GM12878 (cell line): ENCODE measurements around the gene PIAS1. TPM values are rescaled to one million over a fixed set of nuclear protein-coding genes. Genes with fewer than 3 reads are reported as not detected.

Source experiments
- ATF3 ChIP-seq: IDR thresholded peaks from 2 replicates; pipeline ENCODE4 v1.6.1; 2011; ENCODE audit warnings: low read depth, mild to moderate bottlenecking, low read length, moderate library complexity, borderline replicate concordance; ENCODE audit errors: extremely low read depth
- BRCA1 ChIP-seq: IDR thresholded peaks from 2 replicates; pipeline ENCODE4 v1.6.1; 2011; ENCODE audit warnings: low read depth, low read length, improper control_type of control experiment
- CEBPB ChIP-seq, 2 experiments: fragments of 150-350 bp in 1 of 2; IDR thresholded peaks; 2 replicates each; pipeline ENCODE4 v1.6.1; 2012 to 2014; ENCODE audit warnings: low read depth in 2 of 2, low read length in 2 of 2, borderline replicate concordance in 1 of 2, inconsistent platforms in 1 of 2
- CHD4 ChIP-seq: fragments of 200-600 bp; sonication (generic); IDR thresholded peaks from 2 replicates; pipeline ENCODE4 v1.6.1; 2016; ENCODE audit warnings: mild to moderate bottlenecking
- CREM ChIP-seq: IDR thresholded peaks from 2 replicates; pipeline ENCODE4 v1.6.1; 2014; ENCODE audit warnings: antibody characterized with exemption, low read depth
- ELK1 ChIP-seq: IDR thresholded peaks from 2 replicates; pipeline ENCODE4 v1.6.1; 2012; ENCODE audit warnings: low read depth, low read length, improper control_type of control experiment
- FOS ChIP-seq: IDR thresholded peaks from 3 replicates; pipeline ENCODE4 v1.6.1; 2011; ENCODE audit warnings: borderline replicate concordance; ENCODE audit not compliant: insufficient read length; ENCODE audit errors: extremely low read depth
- GABPA ChIP-seq: IDR thresholded peaks from 2 replicates; pipeline ENCODE4 v1.6.1; 2014; ENCODE audit warnings: antibody characterized with exemption, low read depth, mild to moderate bottlenecking, inconsistent platforms
- HCFC1 ChIP-seq: fragments of 150-350 bp; IDR thresholded peaks from 2 replicates; pipeline ENCODE4 v1.6.1; 2014; ENCODE audit warnings: low read length
- IRF3 ChIP-seq: fragments of 450-650 bp; IDR thresholded peaks from 2 replicates; pipeline ENCODE4 v1.6.1; 2014; ENCODE audit warnings: mild to moderate bottlenecking
- IRF5 ChIP-seq: fragments of 450-650 bp; IDR thresholded peaks from 2 replicates; pipeline ENCODE4 v1.6.1; 2017; ENCODE audit warnings: borderline replicate concordance
- MTA2 ChIP-seq: fragments of 450-650 bp; IDR thresholded peaks from 2 replicates; pipeline ENCODE4 v1.6.1; 2016; ENCODE audit warnings: low read depth, mild to moderate bottlenecking, moderate library complexity
- NBN ChIP-seq: fragments of 450-650 bp; IDR thresholded peaks from 2 replicates; pipeline ENCODE4 v1.6.1; 2016
- PBX3 ChIP-seq: IDR thresholded peaks from 2 replicates; pipeline ENCODE4 v1.6.1; 2011; ENCODE audit warnings: mild to moderate bottlenecking, low read depth, low read length, moderate library complexity; ENCODE audit not compliant: insufficient replicate concordance
- POLR2AphosphoS2 ChIP-seq: IDR thresholded peaks from 2 replicates; pipeline ENCODE4 v1.6.1; 2011; ENCODE audit warnings: low read depth, mild to moderate bottlenecking, low read length, improper control_type of control experiment, moderate library complexity
- POU2F2 ChIP-seq: IDR thresholded peaks from 3 replicates; pipeline ENCODE4 v1.6.1; 2011; ENCODE audit warnings: low read depth, mild to moderate bottlenecking, low read length, borderline replicate concordance
- RB1 ChIP-seq: fragments of 450-650 bp; formaldehyde crosslinking; IDR thresholded peaks from 2 replicates; pipeline ENCODE4 v1.6.1; 2017; ENCODE audit warnings: mild to moderate bottlenecking, borderline replicate concordance
- RFX5 ChIP-seq: IDR thresholded peaks from 2 replicates; pipeline ENCODE4 v1.6.1; 2011; ENCODE audit warnings: low read depth, low read length, improper control_type of control experiment
- RUNX3 ChIP-seq: IDR thresholded peaks from 2 replicates; pipeline ENCODE4 v1.6.1; 2012; ENCODE audit warnings: low read length, inconsistent platforms
- SKIL ChIP-seq: fragments of 450-650 bp; IDR thresholded peaks from 2 replicates; pipeline ENCODE4 v1.6.1; 2017; ENCODE audit warnings: mild to moderate bottlenecking, low read depth, inconsistent platforms; ENCODE audit not compliant: poor library complexity, severe bottlenecking
- ZBTB33 ChIP-seq: fragments of 450-650 bp; IDR thresholded peaks from 2 replicates; pipeline ENCODE4 v1.6.1; 2017; ENCODE audit warnings: mild to moderate bottlenecking
- ZNF274 ChIP-seq: IDR thresholded peaks from one replicate; pipeline ENCODE4 v1.8.0; 2011; ENCODE audit not compliant: insufficient read length, insufficient read depth
- polyA plus RNA-seq, 11 experiments: library from polyadenylated mRNA; depleted of rRNA in 4 of 11; unstranded in 6 of 11; stranded (reverse) in 5 of 11; fragments of >200 nt; fragmentation: Nextera tagmentation in 4 of 11; fragmentation: Illumina TruSeq in 1 of 11; extraction: Ambion mirVana in 4 of 11; extraction: Trizol in 1 of 11; gene quantifications; 1 replicate in 1 of 11; 2 replicates in 10 of 11; pipeline versions ENCODE4 v1.2.1 to v1.2.3, GENCODE V29; 2011 to 2016; ENCODE audit warnings: inconsistent platforms in 2 of 11, missing spikeins in 2 of 11, low read depth in 1 of 11
- total RNA-seq, 4 experiments: library from RNA; depleted of rRNA in 3 of 4; stranded (reverse); fragments of >200 nt in 3 of 4; fragmentation: Illumina TruSeq in 1 of 4; extraction: Trizol in 1 of 4; gene quantifications; 2 replicates each; pipeline versions ENCODE4 v1.2.1 to v1.2.3, GENCODE V29; 2013 to 2021

Gene PIAS1
- total and polyA plus RNA-seq, 10 of the 15 experiments (the other 5 are each of a cell fraction or from before 2014, with no cell fraction given) = 20.2 to 96.3 (median 37.0) TPM

- TF ChIP-seq POU2F2 (peak; percentile 73; the same call in 1 of the 3 replicates), SKIL (peak; percentile 43), PBX3 (peak; percentile 69), IRF3 (no peak), CREM (peak; percentile 48; the same call in 1 of the 2 replicates), RUNX3 (peak; percentile 88), RB1 (no peak), FOS (no peak), GABPA (no peak), CEBPB (IDR thresholded peaks at IDR 0.05; ENCODE audit: borderline replicate concordance in 1 of 2, low read depth in 2 of 2, low read length in 2 of 2) (no peak), ZNF274 (no peak), ATF3 (no peak), IRF5 (no peak), ZBTB33 (no peak), MTA2 (peak; percentile 67), CHD4 (no peak), POLR2AphosphoS2 (no peak), NBN (peak; percentile 67), ELK1 (no peak), HCFC1 (0 out of 2 replicates have a peak, but pooled peaks have one; percentile 24), RFX5 (no peak), BRCA1 (no peak)
Observed at GRCh38 chr15:68055224-68055705, 1.1 kb downstream of the PIAS1 start (continued).
